D721Med (cell line): ENCODE measurements around the gene ABHD17C.
"Not testable (repeated sequence)": the region's sequence is repeated elsewhere in the genome, so short reads cannot be mapped to it uniquely, and the experiment has no call there.

Source experiments
- DNase-seq: peaks from one replicate; pipeline ENCODE4 v3.0.0; 2011; ENCODE audit warnings: low spot score; ENCODE audit not compliant: insufficient read length
- FAIRE-seq: peaks from 2 replicates; lab custom pipeline; 2011; peaks lifted over from hg19 to GRCh38; lab: Jason Lieb, UNC
- CTCF ChIP-seq: IDR thresholded peaks from 2 replicates; pipeline ENCODE4 v1.5.1; 2012; ENCODE audit warnings: mild to moderate bottlenecking, control low read depth; ENCODE audit not compliant: insufficient read depth; ENCODE audit errors: missing control alignments

ABHD17C gene

GRCh38 chr15:80758130-80758745, 63.1 kb downstream of the ABHD17C start:
- no peak for FAIRE-seq
- DNase-seq, result no peak

GRCh38 chr15:80760960-80761359, 65.8 kb downstream of the ABHD17C start:
- no peak for FAIRE-seq
- no peak for TF ChIP-seq CTCF

More at GRCh38 chr15:80758130-80758745, 63.1 kb downstream of the ABHD17C start:
- TF ChIP-seq CTCF, result no peak

GRCh38 chr15:80761754-80762153, 66.6 kb downstream of the ABHD17C start:
- FAIRE-seq (no peak), DNase-seq (no peak)
- no peak for TF ChIP-seq CTCF

More at GRCh38 chr15:80760960-80761359, 65.8 kb downstream of the ABHD17C start:
- no peak for DNase-seq

GRCh38 chr15:80763235-80763634, 68.1 kb downstream of the ABHD17C start:
- not testable (repeated sequence) for FAIRE-seq

GRCh38 chr15:80764535-80764934, 69.4 kb downstream of the ABHD17C start:
- DNase-seq (no peak), FAIRE-seq (no peak)
- no peak for TF ChIP-seq CTCF

More at GRCh38 chr15:80763235-80763634, 68.1 kb downstream of the ABHD17C start:
- DNase-seq, result not testable (repeated sequence)

- FAIRE-seq, result no peak
- TF ChIP-seq CTCF, result no peak
- DNase-seq, result no peak
These were observed 71.2 kb downstream of the ABHD17C start for GRCh38 chr15:80766275-80766674.

GRCh38 chr15:80768158-80768557, 73.0 kb downstream of the ABHD17C start:
- no peak for TF ChIP-seq CTCF
- no peak for DNase-seq
- no peak for FAIRE-seq
